SIG-M5 treated with dmso at 0.1 percent for 504 hours (cell line): ENCODE results near the gene PYY.
"Not testable (repeated sequence)": the region's sequence is repeated elsewhere in the genome, so short reads cannot be mapped to it uniquely, and the experiment has no call there.

Experiments
- DNase-seq: peaks from one replicate; lab custom pipeline; 2025; ENCODE audit not compliant: unreplicated experiment; lab: John Stamatoyannopoulos, UW

PYY gene

DNA sequence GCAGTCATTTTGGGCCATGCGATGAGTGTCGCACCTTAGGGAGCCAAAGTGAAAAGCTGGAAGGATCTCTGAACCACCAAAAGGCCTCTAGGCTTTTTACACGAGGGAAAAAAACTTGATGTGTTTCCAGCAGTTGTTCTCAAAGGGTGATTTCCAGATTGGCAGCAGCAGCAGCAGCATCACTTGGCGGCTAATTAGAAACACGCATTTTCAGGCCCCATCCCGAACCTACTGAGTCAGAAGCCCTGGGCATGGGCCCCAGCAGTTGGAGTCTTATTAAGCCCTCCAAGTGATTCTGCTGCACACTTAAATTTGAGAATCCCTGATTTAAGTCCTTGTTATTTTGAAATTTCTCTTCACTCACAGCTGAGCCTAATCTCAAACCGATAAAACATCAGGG, 25.3 kb upstream of the PYY start:
- DNase-seq: no peak

DNA sequence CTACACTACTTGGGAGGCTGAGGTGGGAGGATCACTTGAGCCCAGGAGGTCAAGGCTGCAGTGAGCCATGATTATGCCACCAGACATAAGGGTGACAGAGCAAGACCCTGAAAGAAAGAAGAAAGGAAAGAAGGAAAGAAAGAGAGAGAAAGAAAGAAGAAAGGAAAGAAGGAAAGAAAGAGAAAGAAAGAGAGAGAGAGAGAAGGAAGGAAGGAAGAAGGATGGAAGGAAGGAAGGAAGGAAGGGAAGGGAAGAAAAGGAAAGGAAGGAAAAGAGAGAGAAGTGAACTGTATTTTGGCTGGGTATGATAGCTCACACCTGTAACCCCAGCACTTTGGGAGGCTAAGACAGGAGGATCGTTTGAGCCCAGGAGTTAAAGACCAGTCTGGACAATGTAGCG, 24.3 kb upstream of the PYY start:
- DNase-seq: no peak

- no peak for DNase-seq
Measured at GRCh38 chr17:43976963-43977837, 23.5 kb upstream of the PYY start.

DNA sequence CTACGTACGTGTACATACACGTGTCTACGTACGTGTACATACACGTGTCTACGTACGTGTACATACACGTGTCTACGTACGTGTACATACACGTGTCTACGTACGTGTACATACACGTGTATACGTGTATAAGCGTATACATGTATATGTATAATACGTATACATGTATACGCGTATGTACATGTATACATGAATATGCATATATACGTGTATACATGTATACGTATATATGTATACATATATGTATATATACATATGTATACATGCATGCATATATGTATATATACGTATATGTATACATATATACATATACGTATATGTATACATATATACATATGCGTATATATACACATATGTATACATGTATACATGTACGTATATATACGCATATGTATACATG, 22.2 kb upstream of the PYY start:
- DNase-seq: no peak

GRCh38 chr17:43974382-43975266, 20.9 kb upstream of the PYY start:
- DNase-seq: no peak

GRCh38 chr17:43972444-43973212, 18.9 kb upstream of the PYY start:
- not testable (repeated sequence) for DNase-seq

DNA sequence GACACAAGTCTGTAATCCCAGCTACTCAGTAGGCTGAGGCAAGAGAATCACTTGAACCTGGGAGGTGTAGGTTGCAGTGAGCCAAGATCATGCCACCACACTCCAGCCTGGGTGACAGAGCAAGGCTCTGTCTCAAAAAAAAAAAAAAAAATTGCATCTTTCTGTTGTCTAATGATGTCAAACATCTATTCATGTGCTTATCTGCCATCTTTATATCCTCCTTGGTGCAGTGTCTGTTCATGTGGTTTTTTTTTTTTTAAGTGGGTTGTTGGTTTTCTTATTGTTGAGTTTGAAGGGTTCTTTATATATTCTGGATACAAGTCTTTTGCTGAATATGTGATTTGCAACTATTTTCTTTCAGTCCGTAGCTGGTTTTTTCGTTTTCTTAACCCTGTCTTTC, 17.7 kb upstream of the PYY start:
- not testable (repeated sequence) for DNase-seq

- no peak for DNase-seq
Measured at GRCh38 chr17:43970366-43970765, 16.6 kb upstream of the PYY start.

DNA sequence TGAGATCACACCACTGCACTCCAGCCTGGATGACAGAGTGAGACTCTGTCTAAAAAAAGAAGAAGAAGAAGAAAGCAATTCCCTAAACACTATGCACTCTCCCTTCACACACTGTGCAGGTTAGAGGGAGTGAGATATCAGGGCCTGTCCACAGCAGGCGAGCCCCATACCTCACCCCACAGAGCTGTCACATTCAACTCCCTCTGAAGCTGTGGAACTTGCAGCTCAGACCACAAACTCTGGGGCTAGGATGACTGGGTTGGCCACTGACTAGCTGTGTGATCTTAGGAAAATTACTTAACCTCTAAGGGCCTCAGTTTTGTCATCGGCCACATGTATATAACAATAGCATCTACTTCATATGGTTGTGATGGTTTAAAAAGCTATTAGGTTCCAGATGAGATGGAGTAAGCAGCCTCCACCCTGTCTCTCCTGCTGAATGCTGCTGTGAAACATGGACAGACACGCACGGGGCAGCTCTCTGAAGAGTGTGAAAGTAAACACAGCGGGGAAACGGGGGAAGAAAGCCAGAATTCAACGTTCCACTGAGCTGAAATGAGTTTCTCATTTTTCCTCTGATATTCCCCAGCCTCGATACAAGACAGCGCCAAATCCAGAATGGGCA, 13.6 kb upstream of the PYY start:
- no peak for DNase-seq

DNA sequence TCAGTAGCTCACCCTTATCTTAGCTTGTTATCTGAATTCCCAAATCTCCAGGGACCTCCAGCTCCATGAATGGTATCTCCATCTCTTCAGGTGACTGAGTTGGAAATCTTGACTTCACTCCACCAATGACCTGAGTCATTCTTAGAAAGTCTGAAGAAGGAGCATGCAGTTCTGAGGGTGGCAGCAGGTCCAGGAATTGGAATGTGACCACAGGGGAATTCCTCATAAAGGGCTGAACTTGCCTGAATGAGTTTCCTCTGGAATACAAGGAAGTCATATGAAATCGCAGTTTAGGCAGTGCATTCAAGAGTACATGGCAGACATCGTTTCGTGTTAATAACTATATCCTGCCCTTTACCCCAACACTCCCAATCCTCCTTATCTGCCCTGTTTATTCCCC, 12.5 kb upstream of the PYY start:
- DNase-seq: no peak

- DNase-seq: no peak
Measured at GRCh38 chr17:43962479-43962878, 8.7 kb upstream of the PYY start.

GRCh38 chr17:43961954-43962353, 8.2 kb upstream of the PYY start:
- DNase-seq: no peak

DNA sequence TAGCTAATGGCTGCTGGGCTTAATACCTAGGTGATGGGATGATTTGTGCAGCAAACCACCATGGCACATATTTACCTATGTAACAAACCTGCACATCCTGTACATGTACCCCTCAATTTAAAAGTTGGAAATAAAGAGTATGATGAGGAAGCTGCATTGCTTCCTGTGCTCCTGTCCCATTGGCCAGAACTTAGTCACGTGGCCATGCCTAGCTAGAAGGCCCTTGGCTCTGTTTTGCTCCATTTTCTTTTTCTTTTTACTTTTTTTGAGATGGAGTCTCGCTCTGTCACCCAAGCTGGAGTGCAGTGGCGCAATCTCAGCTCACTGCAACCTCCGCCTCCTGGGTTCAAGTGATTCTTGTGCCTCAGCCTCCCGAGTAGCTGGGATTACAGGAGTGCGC, 7.6 kb upstream of the PYY start:
- DNase-seq: not testable (repeated sequence)

DNA sequence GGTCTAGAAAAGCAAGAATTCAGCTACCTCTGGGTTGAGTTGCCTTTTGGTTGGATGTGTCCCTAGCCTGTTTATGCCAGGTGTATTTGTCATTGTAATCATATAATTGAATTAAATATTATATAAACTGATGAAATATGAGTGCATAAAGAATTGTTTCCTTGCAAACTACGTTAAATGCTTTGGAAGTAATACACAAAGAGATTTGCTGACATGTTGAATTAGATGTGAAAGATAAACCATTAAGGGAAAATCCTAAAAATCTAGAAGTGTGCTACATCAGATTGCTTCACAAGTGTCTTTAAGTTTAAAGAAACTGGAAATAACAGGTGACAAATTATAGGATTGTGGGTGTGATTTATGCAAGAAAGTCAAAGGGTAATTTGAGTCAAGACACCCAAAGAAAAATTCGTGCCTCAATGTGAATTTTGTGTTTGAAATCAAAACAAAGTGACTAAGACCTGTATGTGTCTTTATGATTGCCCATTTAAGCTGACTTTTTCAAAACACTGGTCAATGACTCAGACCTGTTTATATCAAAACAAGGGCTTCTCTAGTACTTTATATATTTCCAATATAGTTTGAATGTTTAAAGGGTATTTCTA, 5.1 kb upstream of the PYY start:
- no peak for DNase-seq

- no peak for DNase-seq
Measured at GRCh38 chr17:43956222-43956621, 2.5 kb upstream of the PYY start.

DNA sequence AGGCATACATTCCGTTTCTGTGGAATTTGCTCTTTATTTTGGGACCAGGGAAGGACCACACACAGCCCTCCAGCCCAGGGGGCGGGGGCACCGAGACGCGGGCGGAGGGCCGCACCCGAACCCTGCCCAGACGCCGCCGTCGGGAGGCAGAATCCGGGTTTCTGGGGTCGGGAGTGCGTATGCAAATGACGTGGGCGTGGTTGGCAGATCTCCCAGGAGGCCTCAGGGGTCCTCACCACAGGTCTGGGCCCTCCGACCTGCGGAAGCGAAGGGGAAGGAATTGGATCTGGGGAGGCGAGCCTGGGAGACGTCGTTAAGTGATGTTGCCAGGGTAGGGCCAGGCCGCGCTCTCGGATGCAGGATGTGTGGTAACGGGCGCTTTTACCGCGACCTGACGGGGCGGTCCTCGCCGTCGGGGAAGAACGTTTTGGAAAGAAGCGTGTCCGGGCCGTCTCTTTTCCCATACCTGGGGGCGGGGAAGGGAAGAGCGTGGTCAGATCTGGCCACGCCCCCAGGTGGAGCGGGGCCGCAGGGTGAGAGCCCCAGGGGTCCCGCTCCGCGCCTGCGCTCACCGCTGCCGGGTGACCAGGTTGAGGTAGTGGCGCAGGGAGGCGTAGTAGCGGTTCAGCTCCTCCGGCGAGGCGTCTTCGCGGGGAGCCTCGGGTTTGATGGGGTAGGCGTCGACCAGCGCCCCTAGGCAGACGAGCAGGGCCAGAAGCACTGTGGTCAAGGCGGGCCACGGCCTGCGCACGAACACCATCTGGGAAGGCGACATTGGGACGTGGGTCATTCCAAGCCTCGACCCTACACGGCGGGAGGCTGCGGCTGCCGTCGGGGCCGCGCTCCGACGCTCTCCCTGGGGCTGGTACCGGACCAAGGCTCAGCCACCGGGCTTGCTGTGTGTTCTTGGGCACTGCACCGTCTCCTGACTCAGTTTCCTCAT, 745 bp downstream of the PYY start:
- DNase-seq: no peak

- no peak for DNase-seq
Measured at GRCh38 chr17:43952351-43952723, 1.4 kb downstream of the PYY start.

DNA sequence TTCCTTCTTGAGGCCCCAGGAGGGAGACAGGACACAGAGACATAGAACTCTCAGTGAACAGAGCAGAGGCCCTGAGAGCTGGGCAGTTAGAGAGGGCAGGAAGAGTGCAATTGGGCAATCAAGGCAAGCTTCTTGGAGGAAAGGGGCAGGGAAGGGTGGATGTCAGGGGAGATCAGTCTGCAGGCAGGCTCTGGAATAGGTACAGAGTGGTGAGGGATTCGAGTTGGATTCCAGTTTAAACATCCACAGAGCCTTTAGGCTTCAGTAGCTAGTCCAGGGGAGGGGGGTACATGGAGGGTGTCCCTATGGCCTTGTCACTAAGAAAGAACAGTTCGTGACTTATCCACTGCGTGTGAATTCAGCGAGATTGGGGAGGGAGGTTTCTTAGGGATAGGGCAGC, 2.0 kb downstream of the PYY start:
- DNase-seq: no peak

GRCh38 chr17:43950554-43950953, 3.2 kb downstream of the PYY start:
- DNase-seq: no peak
